ENCODE results near the gene RAX2. TPM values are rescaled to one million over a fixed set of nuclear protein-coding genes. Genes with fewer than 3 reads are reported as not detected.

Gene RAX2
- total and polyA plus RNA-seq, 2 of the 13 experiments (the other 11 are each of a cell fraction or from before 2014, with no cell fraction given), result not detected

DNA sequence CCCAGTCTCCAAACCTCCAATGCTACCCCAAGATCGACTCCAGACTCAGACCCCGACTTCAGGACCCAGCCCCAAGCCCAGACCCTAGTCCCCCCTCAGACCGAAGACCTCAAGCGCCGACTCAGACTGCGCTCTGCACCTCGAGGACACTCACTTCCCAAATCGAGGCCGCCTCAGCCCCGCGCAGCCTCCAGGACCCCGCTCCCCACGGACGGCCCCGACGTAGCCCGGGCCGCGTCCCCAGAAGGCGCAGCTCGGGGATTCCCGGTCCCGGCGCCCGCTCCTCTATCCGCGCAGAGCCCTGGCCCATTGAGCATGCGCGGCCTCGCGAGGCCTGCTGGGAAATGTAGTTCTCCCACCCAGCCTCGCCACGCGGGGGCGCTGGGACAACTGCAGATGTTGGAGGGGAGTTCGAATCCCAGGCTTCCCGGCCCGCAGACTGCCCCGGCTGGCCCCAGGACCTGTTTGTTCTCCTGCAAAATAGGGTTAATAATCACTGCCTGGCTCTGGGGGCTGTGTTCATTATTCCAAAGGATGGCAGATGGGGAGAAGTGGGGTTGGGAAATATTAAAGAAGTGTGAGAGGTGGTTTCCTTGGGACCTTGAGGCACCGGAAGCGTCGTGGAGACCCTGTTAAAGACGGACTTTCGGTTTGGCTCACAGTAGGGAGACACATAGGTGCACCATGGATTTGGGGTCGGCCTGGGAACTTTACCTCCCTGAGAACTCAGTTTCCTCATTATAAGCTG is 10.5 kb downstream of the RAX2 start, which contains the start of gene APBA3 (continued):
- TF ChIP-seq ARID4A (CRISPR knock-in tag; IDR thresholded peaks at IDR 0.05; ENCODE audit: borderline replicate concordance) (peak; percentile 87), ZNF792 (CRISPR knock-in tag; IDR thresholded peaks at IDR 0.05) (0 out of 2 replicates have a peak, but pooled peaks have one; percentile 29), RCOR2 (CRISPR knock-in tag; IDR thresholded peaks at IDR 0.05) (0 out of 2 replicates have a peak, but pooled peaks have one; percentile 57), NPAS2 (CRISPR knock-in tag; IDR thresholded peaks at IDR 0.05; ENCODE audit: borderline replicate concordance) (no peak), NONO (IDR thresholded peaks at IDR 0.05) (no peak), NONO (CRISPR knock-in tag; conservative IDR thresholded peaks at IDR 0.05) (peak; percentile 71; the same call in 1 of the 2 replicates), PHB2 (IDR thresholded peaks at IDR 0.05; ENCODE audit: partially characterized antibody) (no peak), ZNF264 (CRISPR knock-in tag; IDR thresholded peaks at IDR 0.05) (peak; percentile 56; the same call in 1 of the 2 replicates), ZFP41 (CRISPR knock-in tag; IDR thresholded peaks at IDR 0.05; ENCODE audit: borderline replicate concordance) (no peak), ZNF280B (CRISPR knock-in tag; IDR thresholded peaks at IDR 0.05; ENCODE audit: borderline replicate concordance) (peak; percentile 39; the same call in 1 of the 2 replicates), SP140L (CRISPR knock-in tag; IDR thresholded peaks at IDR 0.05; ENCODE audit: borderline replicate concordance) (no peak), ZMYM2 (CRISPR knock-in tag; IDR thresholded peaks at IDR 0.05) (peak; percentile 99), PITX1 (CRISPR knock-in tag; IDR thresholded peaks at IDR 0.05) (no peak), DMTF1 (CRISPR knock-in tag; IDR thresholded peaks at IDR 0.05) (no peak), ZNF235 (CRISPR knock-in tag; IDR thresholded peaks at IDR 0.05; ENCODE audit: borderline replicate concordance) (no peak)
- TF ChIP-seq, protein P1, sequence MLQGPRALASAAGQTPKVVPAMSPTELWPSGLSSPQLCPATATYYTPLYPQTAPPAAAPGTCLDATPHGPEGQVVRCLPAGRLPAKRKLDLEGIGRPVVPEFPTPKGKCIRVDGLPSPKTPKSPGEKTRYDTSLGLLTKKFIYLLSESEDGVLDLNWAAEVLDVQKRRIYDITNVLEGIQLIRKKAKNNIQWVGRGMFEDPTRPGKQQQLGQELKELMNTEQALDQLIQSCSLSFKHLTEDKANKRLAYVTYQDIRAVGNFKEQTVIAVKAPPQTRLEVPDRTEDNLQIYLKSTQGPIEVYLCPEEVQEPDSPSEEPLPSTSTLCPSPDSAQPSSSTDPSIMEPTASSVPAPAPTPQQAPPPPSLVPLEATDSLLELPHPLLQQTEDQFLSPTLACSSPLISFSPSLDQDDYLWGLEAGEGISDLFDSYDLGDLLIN (CRISPR knock-in tag; IDR thresholded peaks at IDR 0.05; ENCODE audit: borderline replicate concordance), result no peak
